HG03139 (cell line): ENCODE results near the gene PPT2.
"Not testable (repeated sequence)": the region's sequence is repeated elsewhere in the genome, so short reads cannot be mapped to it uniquely, and the experiment has no call there.

Experiments used
- ATAC-seq: cut with Tn5 transposase; IDR thresholded peaks from one replicate; pipeline ENCODE4 v1.9.1; 2021; ENCODE audit not compliant: unreplicated experiment

The PPT2 gene

DNA sequence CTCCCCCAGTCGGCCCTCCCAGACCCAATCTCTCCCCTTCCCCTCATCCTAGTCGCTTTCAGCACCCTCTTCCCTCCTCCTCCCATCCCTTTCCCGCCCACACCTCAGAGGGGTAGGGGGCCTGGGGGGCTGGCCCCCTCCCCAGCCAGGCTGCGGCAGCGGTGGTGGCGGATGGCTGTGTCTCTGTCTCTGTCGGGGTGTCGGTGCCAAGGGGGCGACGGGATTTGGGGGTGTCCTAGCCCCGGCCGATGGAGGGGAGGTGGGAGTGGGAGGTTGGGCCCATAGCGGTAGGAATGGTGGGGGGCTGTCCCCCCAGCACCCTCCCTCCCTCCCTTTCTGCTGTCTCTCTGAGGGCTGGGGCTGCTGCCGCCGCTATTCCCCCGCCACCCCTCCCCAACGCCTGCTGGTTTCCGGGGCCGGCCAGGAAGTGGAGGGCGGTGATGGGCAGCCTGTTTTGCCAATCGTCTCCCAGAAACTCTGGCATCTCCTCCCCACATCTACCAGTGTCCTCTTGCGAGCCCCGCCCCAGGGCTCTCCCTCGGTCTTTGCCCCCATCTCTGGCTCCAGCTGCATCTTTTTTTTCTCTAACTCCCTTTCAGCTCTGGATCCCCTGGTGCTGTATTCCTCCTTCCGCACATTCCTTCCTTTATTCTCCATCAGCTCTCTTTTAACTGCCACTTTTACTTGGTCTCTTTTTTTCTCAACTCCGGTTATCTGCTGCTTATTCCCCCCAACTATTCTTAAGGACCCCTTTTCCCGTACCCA is 22.0 kb downstream of the PPT2 start, which contains the start of gene AGPAT1:
TSS of gene AGPAT1 (minus strand) at position 374 of the 765 bp plus-strand sequence. CDS start 4,588 bp downstream, outside the sequence.
- ATAC-seq, result peak; percentile 39

GRCh38 chr6:32176476-32177182 is 22.7 kb downstream of the PPT2 start:
- ATAC-seq, result no peak

GRCh38 chr6:32177183-32177787 is 23.3 kb downstream of the PPT2 start:
- ATAC-seq, result no peak

DNA sequence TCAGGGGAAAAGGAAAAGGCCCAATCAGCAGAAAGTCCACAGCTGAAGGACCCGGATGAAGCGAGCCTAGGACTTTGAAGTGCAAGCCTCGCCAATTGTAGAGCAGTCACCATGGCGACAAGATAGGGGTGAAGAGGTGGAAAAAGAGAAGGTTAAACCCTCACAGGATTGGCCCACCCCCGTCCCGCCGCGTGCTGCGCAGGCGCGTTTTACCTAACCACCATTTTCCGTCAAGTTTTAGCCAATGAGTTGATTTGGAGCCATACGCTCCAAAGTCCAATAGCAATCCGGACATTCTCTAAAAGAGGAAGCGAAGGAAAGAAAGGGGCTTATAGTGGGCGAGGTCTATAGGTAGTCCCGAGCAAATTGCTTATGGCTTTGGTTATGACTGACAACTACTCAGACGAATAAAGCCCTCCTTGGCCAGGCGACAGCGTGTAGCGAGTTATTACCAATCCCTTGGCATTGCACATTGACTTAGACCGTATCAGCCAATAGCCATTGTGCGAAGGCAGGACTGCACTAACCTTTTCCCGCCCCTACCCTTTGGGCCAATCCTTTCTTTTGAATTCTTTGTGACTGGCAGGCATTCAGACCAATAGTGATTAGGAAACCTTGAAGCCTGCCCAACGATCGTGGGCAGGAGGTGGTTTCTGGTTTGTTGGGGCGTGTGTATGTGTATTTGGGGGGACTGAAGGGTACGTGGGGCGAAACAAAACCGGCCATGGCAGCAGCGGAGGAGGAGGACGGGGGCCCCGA is 24.0 kb downstream of the PPT2 start, which contains the start of gene RNF5:
TSS of gene RNF5 (plus strand) at position 618 of the 759 bp plus-strand sequence. CDS start at position 725, 107 bp downstream.
- peak; percentile 63 for ATAC-seq

GRCh38 chr6:32178547-32179440 is 24.9 kb downstream of the PPT2 start:
- ATAC-seq, result no peak

- no peak for ATAC-seq
These were observed 25.9 kb downstream of the PPT2 start for GRCh38 chr6:32179766-32180405.

DNA sequence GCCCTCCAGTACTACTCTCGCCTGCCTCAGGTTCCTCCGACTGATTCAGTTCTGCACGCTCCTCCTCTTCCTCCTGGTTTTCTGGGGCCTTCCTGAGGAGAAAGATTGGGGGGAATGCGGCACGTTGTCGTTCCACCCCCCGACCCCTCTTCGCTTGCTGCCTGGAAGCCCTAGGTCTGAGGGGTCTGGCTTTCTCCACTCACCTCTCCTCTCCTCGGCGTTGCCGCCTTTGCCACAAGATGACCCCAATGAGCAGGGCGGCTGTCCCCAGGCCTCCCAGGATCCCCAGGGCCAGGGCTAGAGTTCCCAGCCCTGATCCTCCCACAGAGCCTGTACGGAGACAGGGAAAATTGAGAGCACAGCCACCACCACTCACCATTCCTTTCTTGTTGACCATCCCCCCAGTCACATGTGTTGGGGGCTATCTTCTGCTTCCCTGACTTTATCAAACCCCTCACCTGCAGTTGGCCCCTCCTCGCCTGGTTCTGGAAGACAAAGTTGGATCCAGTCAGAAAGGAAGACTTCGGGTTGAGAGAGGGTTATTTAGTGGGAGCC is 27.3 kb downstream of the PPT2 start:
- no peak for ATAC-seq

- ATAC-seq, result no peak
These were observed 28.1 kb downstream of the PPT2 start for GRCh38 chr6:32181915-32182529.

- ATAC-seq, result no peak
These were observed 28.6 kb downstream of the PPT2 start for GRCh38 chr6:32182555-32182981.

- no peak for ATAC-seq
These were observed 29.1 kb downstream of the PPT2 start for GRCh38 chr6:32183030-32183429.

GRCh38 chr6:32183483-32184083 is 29.6 kb downstream of the PPT2 start:
- no peak for ATAC-seq

DNA sequence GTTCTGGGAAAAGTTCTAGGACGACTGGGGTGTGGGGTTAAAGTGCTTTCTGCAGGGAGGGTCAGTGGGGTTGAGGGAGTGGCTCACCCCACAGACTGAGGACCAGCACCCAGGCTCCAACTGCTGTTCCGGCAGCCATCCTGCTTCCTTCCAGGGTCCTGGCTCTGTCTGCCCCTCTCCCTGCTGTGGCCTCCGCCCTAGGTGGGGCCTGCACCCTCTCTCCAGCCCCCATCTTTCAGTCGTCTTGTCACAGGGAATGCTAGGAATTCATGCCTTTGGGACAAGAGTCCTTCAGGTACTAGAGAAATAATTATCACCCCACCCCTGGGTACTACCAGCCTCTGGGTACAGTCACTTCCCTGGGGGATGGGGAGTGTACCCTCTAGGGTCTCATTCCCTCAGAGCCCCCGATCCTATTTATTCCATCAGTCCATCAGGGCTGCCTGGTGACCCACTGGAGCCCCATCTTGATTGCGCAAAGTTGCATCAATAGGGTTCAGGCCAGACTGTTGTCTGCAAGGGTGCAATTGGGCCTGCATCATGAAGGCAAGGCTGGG is 30.2 kb downstream of the PPT2 start, which contains the start of gene AGER:
TSS of gene AGER (minus strand) at position 170 of the 557 bp plus-strand sequence. CDS start at position 139, 31 bp downstream.
- ATAC-seq, result no peak

DNA sequence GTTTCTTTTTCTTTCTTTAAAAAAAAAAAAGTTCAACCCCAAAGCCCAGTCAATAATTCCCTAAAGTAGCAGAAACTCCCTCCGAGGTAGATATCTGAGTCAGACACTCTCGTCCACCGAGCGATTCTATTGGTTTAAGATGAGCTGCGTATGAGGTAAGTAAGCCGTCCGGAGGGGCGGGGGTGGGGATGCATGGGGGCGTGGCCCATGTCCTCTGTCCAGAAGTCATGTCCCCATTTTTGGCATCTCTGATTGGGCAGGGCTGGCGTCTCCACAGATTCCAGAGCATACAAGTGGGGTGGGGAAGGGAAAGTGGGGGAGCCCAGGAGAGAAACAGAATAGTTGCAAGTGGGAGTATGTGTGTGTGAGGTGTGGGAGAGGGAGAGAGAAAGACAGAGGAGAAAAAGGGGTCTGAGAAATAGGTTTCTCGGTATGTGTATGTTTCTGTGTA is 31.8 kb downstream of the PPT2 start:
- ATAC-seq, result not testable (repeated sequence)

GRCh38 chr6:32186151-32186840 is 32.4 kb downstream of the PPT2 start:
- ATAC-seq, result not testable (repeated sequence)

DNA sequence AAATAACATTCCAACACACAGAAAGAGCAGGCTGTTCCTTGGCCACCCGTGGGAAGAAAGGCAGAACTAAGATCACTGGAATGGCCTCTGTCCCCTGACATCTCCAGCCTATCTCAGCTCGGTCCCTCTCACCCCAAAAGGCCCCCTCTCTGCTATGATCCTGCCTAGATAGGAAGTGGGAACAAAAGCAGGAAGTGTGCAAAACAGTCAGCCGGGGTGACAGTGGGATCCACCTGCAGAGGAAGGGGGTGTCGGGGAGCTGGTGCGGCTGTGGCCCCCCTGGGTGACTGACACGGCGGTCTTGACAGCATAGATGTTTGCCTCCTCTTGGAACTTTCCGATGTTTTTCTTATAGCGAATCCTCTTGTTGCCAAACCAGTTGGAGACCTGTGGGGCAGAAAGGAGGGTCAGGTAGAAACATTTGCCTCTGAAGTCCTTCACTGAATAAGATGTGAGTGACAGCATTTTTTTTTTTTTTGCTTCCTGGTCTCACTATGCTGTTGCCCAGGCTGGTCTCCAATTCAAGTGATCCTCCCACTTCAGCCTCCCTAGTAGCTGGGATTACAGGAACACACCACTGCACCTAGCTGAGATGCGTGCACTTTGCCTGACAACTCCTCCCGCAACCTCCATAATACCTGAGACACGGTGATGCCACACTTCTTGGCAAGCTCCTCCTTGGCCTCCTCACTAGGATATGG is 33.2 kb downstream of the PPT2 start:
- no peak for ATAC-seq

DNA sequence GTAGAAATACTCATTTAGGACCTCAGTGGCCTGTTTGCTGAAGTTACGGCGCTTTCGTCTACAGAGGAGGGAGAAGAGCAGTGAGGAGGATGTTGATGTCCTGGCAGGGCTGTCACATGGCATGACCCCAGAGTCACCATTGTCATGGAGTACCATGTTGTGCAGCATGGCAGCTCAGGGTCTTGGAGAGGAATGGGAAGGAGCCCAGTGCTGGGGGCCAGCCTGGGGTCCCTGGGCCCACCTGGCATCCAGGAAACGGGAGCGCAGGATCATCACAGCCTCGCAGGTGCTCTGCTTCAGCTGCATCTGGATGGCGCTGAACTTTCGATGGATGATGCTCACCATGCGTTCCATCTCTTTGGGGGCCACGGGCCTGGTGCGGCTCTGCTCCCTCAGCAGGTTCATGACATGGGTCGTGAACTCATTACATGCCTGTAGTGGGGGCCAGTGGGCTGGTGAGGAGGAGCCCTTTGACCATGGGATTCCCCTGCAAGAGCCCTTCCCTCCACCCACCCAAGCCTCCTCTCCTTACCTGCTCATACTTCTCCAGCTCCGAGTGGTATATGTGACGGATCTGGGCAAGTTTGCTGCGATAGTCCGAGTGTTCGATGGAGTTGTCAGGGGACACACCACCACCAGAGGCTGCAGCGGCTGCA is 33.9 kb downstream of the PPT2 start:
- ATAC-seq, result not testable (repeated sequence)
